ENCODE results near the gene PNCK.

Gene PNCK

GRCh38 chrX:153673428-153674218, at the start of gene PNCK:
TSS of gene PNCK (minus strand) at chrX:153673813. CDS start at chrX:153673076, 737 bp downstream.
- no peak for TF ChIP-seq CTCF (IDR thresholded peaks at IDR 0.05; ENCODE audit: low read length, missing control alignments)
- H3K4me3 ChIP-seq (replicated peaks; ENCODE audit: low read depth, low read length), result no peak within 1 kb of the TSS
- no peak for DNase-seq (ENCODE audit: low read depth)

DNA sequence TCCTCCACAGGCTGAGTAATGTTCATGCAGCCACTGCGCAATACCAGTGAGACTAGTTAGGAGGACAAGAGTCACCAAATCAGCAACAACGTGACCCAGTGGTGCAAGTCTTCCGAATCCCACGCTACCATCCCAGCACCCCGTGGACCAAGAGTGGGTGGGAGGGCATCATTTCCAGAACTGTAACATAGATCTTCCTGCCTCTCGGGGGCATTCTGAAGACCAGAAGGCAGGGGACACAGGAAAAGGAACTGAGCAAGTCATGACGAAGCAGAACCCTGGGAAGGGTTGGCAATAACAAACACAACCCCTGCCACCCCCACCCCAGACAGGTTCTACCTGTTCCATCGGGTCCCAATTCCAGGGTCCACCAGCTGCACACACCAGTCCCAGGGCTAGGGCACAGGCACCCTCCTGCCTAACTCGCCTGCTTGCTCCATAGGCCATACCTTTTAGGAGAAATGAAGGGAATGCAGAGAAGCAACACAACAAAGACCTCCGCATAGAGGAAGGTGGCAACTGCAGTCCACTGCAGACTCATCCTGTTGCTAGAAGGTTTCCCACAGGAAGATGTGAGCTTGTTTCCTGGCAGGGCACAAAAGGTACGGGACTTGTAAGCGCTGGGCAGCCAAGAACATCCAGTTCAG, 49.2 kb upstream of the PNCK start:
- no peak for TF ChIP-seq CTCF (IDR thresholded peaks at IDR 0.05; ENCODE audit: low read length, missing control alignments)
- DNase-seq (ENCODE audit: low read depth), result no peak
- H3K4me3 ChIP-seq (replicated peaks; ENCODE audit: low read depth, low read length), result peak overlapping the region; percentile 67

DNA sequence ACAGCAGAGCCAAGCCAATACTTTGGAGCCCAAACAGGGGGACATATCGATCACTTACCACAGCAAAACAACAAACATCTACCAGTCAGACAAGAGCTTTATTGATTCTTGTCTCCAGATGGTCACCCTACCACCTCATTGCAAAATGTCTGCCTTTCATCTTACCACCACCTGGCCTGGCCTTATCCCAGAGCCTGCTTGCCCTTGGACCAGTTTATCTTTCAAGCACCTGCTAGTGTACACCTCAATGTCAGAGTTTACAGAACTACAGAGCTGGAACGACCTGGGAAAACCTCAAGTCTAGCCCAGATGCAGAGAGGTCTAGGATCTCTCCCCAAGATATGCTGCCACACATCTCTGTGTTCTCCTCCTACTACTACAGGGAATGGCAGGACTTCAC, 46.1 kb upstream of the PNCK start:
- DNase-seq (ENCODE audit: low read depth), result no peak
- TF ChIP-seq CTCF (IDR thresholded peaks at IDR 0.05; ENCODE audit: low read length, missing control alignments), result no peak
- no peak overlapping the region for H3K4me3 ChIP-seq (replicated peaks; ENCODE audit: low read depth, low read length)

- no peak for DNase-seq (ENCODE audit: low read depth)
- TF ChIP-seq CTCF (IDR thresholded peaks at IDR 0.05; ENCODE audit: low read length, missing control alignments), result no peak
- no peak overlapping the region for H3K4me3 ChIP-seq (replicated peaks; ENCODE audit: low read depth, low read length)
Measured at GRCh38 chrX:153719238-153719637, 45.6 kb upstream of the PNCK start.

DNA sequence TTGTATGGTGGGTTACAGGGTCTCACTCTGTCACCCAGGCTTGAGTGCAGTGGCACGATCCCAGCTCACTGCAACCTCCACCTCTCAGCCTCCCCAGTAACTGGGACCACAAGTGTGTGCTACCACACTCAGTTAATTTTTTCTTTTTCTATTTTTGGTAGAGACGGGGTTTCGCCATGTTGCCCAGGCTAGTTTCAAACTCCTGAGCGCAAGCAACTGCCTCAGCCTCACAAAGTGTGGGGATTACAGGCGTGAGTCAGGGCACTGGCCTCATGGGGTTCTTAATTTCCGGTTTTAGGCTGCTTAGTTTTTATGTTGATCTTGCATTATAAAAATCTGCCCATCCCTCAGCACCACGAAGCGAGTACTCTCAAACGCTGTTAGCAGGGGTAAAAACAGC, 43.8 kb upstream of the PNCK start:
- no peak for DNase-seq (ENCODE audit: low read depth)
- H3K4me3 ChIP-seq (replicated peaks; ENCODE audit: low read depth, low read length), result no peak overlapping the region

DNA sequence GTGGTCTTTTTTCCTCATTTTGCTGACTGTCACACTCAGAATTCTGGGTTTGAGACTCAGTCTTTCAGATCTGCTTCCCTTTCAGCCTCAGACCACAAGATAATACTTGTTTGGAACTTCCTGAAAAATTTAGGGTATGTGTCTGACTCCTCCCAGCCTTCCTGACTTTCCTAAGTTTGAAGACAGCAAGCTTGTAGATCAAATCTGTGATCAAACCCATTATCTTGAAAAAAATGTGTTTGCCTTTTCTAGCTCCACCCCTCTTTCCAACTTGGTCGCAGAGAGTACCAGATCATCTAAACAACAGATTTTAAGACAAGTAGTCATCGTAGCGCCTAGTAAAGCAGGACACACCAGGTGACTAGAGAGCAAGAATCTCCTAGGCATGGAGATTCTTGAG, 40.6 kb upstream of the PNCK start:
- TF ChIP-seq CTCF (IDR thresholded peaks at IDR 0.05; ENCODE audit: low read length, missing control alignments), result no peak
- no peak for DNase-seq (ENCODE audit: low read depth)
- H3K4me3 ChIP-seq (replicated peaks; ENCODE audit: low read depth, low read length), result no peak overlapping the region

More for the DNA sequence above, 43.8 kb upstream of the PNCK start:
- TF ChIP-seq CTCF (IDR thresholded peaks at IDR 0.05; ENCODE audit: low read length, missing control alignments), result no peak

Measured in fibroblast of pulmonary artery (primary cell).